ENCODE data around the gene ZDHHC3.

ZDHHC3 gene
- long read RNA-seq, transcript ZDHHC3-205 (7 exons, 2,687 nt): major isoform, 180 of 283 reads
- long read RNA-seq, transcript ZDHHC3-201 (8 exons, 3,101 nt): minor isoform, 18 of 283 reads
- long read RNA-seq, partial matches to known transcripts: 5 of 283 reads
- long read RNA-seq, other reads (novel, unspliced or antisense): 78 of 283 reads

- Histone ChIP-seq H3K27ac (replicated peaks) (peak within 1 kb of the TSS; percentile 93), H3K27me3 (ENCODE audit: insufficient read depth, poor library complexity, severe bottlenecking) (no peaks in the 10 kb centered on the region), H3K4me3 (replicated peaks; ENCODE audit: insufficient read depth, low read length) (peak within 1 kb of the TSS; percentile 93)
- peak; percentile 92 for TF ChIP-seq POLR2AphosphoS5 (IDR thresholded peaks at IDR 0.05; ENCODE audit: low read depth)
- no peak for TF ChIP-seq SPI1 (IDR thresholded peaks at IDR 0.05; ENCODE audit: borderline replicate concordance, low read depth)
- TF ChIP-seq CTCF (IDR thresholded peaks at IDR 0.05; ENCODE audit: insufficient read depth, low read length): no peak
- peak; percentile 53 for TF ChIP-seq REST (IDR thresholded peaks at IDR 0.05; ENCODE audit: insufficient replicate concordance, low read depth)
- peak; percentile 76 to 80 for DNase-seq (ENCODE audit: low read depth in 1 of 2, low spot score in 1 of 2)
Measured at GRCh38 chr3:44976002-44976815, at the start of gene ZDHHC3, which contains the start of gene EXOSC7. Gene ZDHHC3 (minus strand): TSS chr3:44976174. CDS start chr3:44959436, 16,738 bp downstream. Gene EXOSC7 (plus strand): TSS chr3:44976244. CDS start chr3:44976278, 34 bp downstream.

- TF ChIP-seq REST (IDR thresholded peaks at IDR 0.05; ENCODE audit: insufficient replicate concordance, low read depth) (no peak), SPI1 (IDR thresholded peaks at IDR 0.05; ENCODE audit: borderline replicate concordance, low read depth) (peak; percentile 62; the same call in 1 of the 2 replicates), POLR2AphosphoS5 (IDR thresholded peaks at IDR 0.05; ENCODE audit: low read depth) (no peak), CTCF (IDR thresholded peaks at IDR 0.05; ENCODE audit: insufficient read depth, low read length) (no peak)
- H3K4me3 ChIP-seq (replicated peaks; ENCODE audit: insufficient read depth, low read length): no peak overlapping the region
- DNase-seq (ENCODE audit: low read depth in 1 of 2, low spot score in 1 of 2): peak in 1 of 2 experiments; percentile 11
Measured at GRCh38 chr3:45024542-45025255, 48.7 kb upstream of the ZDHHC3 start.

GRCh38 chr3:45023675-45024074 lies 47.7 kb upstream of the ZDHHC3 start:
- no peaks in the 10 kb centered on the region for H3K27me3 ChIP-seq (ENCODE audit: insufficient read depth, poor library complexity, severe bottlenecking)
- H3K27ac ChIP-seq (replicated peaks): no peak overlapping the region
- no peak for TF ChIP-seq POLR2AphosphoS5 (IDR thresholded peaks at IDR 0.05; ENCODE audit: low read depth)
- TF ChIP-seq GABPA (IDR thresholded peaks at IDR 0.05; ENCODE audit: low read depth): no peak
- no peak for TF ChIP-seq REST (IDR thresholded peaks at IDR 0.05; ENCODE audit: insufficient replicate concordance, low read depth)
- TF ChIP-seq CTCF (IDR thresholded peaks at IDR 0.05; ENCODE audit: insufficient read depth, low read length): no peak
- no peak for TF ChIP-seq SPI1 (IDR thresholded peaks at IDR 0.05; ENCODE audit: borderline replicate concordance, low read depth)
- H3K4me3 ChIP-seq (replicated peaks; ENCODE audit: insufficient read depth, low read length): no peak overlapping the region
- no peak for DNase-seq (ENCODE audit: low read depth in 1 of 2, low spot score in 1 of 2)

More at GRCh38 chr3:45024542-45025255, 48.7 kb upstream of the ZDHHC3 start:
- H3K27me3 ChIP-seq (ENCODE audit: insufficient read depth, poor library complexity, severe bottlenecking): no peaks in the 10 kb centered on the region
- no peak overlapping the region for H3K27ac ChIP-seq (replicated peaks)
